ENCODE results near the gene ERICH6B.

The ERICH6B gene

GRCh38 chr13:45575146-45575829 is 40.3 kb downstream of the ERICH6B start:
- Histone ChIP-seq H3K4me1 (ENCODE audit: insufficient read depth, low read length) (no peaks in the 10 kb centered on the region), H3K79me2 (ENCODE audit: insufficient read depth, low read length) (no peaks in the 10 kb centered on the region), H3K27me3 (ENCODE audit: insufficient read depth, low read length, poor library complexity) (peaks cover 4% of the 10 kb centered on the region), H3K36me3 (ENCODE audit: insufficient read depth, low read length) (no peaks in the 10 kb centered on the region), H3K9me3 (ENCODE audit: insufficient read depth, low read length, severe bottlenecking) (no peaks in the 10 kb centered on the region), H2AFZ (ENCODE audit: low read depth, low read length) (no peak overlapping the region), H3K27ac (ENCODE audit: low read length) (no peak overlapping the region), H3K4me2 (ENCODE audit: insufficient read depth, low read length) (no peak overlapping the region), H3K9ac (ENCODE audit: low read depth, low read length) (no peak overlapping the region), H3K4me3 (ENCODE audit: low read depth in 1 of 2, low read length in 2 of 2) (no peak overlapping the region), H4K20me1 (ENCODE audit: insufficient read depth, low read length) (no peaks in the 10 kb centered on the region)
- ATAC-seq (ENCODE audit: insufficient read depth, low read depth) (no peak), DNase-seq (no peak)
- TF ChIP-seq EZH2 (IDR thresholded peaks at IDR 0.05; ENCODE audit: borderline replicate concordance, low read depth, low read length, severe bottlenecking) (no peak), CTCF (IDR thresholded peaks at IDR 0.05; ENCODE audit: borderline replicate concordance, extremely low read depth, low read length, poor library complexity, severe bottlenecking) (no peak)

GRCh38 chr13:45565331-45565730 is 50.2 kb downstream of the ERICH6B start:
- Histone ChIP-seq H3K4me3 (ENCODE audit: low read depth in 1 of 2, low read length in 2 of 2) (no peak overlapping the region), H3K27ac (ENCODE audit: low read length) (no peak overlapping the region), H3K27me3 (ENCODE audit: insufficient read depth, low read length, poor library complexity) (no peaks in the 10 kb centered on the region), H3K79me2 (ENCODE audit: insufficient read depth, low read length) (no peaks in the 10 kb centered on the region), H3K36me3 (ENCODE audit: insufficient read depth, low read length) (no peaks in the 10 kb centered on the region), H3K9ac (ENCODE audit: low read depth, low read length) (no peak overlapping the region), H4K20me1 (ENCODE audit: insufficient read depth, low read length) (no peaks in the 10 kb centered on the region), H2AFZ (ENCODE audit: low read depth, low read length) (no peak overlapping the region), H3K4me2 (ENCODE audit: insufficient read depth, low read length) (no peak overlapping the region), H3K4me1 (ENCODE audit: insufficient read depth, low read length) (no peaks in the 10 kb centered on the region), H3K9me3 (ENCODE audit: insufficient read depth, low read length, severe bottlenecking) (no peaks in the 10 kb centered on the region)
- DNase-seq (no peak), ATAC-seq (ENCODE audit: insufficient read depth, low read depth) (no peak)
- TF ChIP-seq EZH2 (IDR thresholded peaks at IDR 0.05; ENCODE audit: borderline replicate concordance, low read depth, low read length, severe bottlenecking) = no peak
- TF ChIP-seq CTCF (IDR thresholded peaks at IDR 0.05; ENCODE audit: borderline replicate concordance, extremely low read depth, low read length, poor library complexity, severe bottlenecking) = no peak

- H3K4me1 ChIP-seq (ENCODE audit: insufficient read depth, low read length) = no peaks in the 10 kb centered on the region
- no peak overlapping the region for H3K9ac ChIP-seq (ENCODE audit: low read depth, low read length)
- no peak for ATAC-seq (ENCODE audit: insufficient read depth, low read depth)
- no peak overlapping the region for H3K4me2 ChIP-seq (ENCODE audit: insufficient read depth, low read length)
- no peaks in the 10 kb centered on the region for H3K9me3 ChIP-seq (ENCODE audit: insufficient read depth, low read length, severe bottlenecking)
- H2AFZ ChIP-seq (ENCODE audit: low read depth, low read length) = no peak overlapping the region
- no peaks in the 10 kb centered on the region for H4K20me1 ChIP-seq (ENCODE audit: insufficient read depth, low read length)
- DNase-seq = no peak
- no peak overlapping the region for H3K4me3 ChIP-seq (ENCODE audit: low read depth in 1 of 2, low read length in 2 of 2)
- H3K27me3 ChIP-seq (ENCODE audit: insufficient read depth, low read length, poor library complexity) = no peaks in the 10 kb centered on the region
- no peak overlapping the region for H3K27ac ChIP-seq (ENCODE audit: low read length)
- H3K36me3 ChIP-seq (ENCODE audit: insufficient read depth, low read length) = no peaks in the 10 kb centered on the region
- no peaks in the 10 kb centered on the region for H3K79me2 ChIP-seq (ENCODE audit: insufficient read depth, low read length)
- no peak for TF ChIP-seq CTCF (IDR thresholded peaks at IDR 0.05; ENCODE audit: borderline replicate concordance, extremely low read depth, low read length, poor library complexity, severe bottlenecking)
- no peak for TF ChIP-seq EZH2 (IDR thresholded peaks at IDR 0.05; ENCODE audit: borderline replicate concordance, low read depth, low read length, severe bottlenecking)
Observed at GRCh38 chr13:45564133-45564776, 51.3 kb downstream of the ERICH6B start.

All from DND-41 (cell line).